GM18498 (cell line): ENCODE data around the gene AKAP13.
"Not testable (repeated sequence)": the region's sequence is repeated elsewhere in the genome, so short reads cannot be mapped to it uniquely, and the experiment has no call there.

Experiments
- ATAC-seq: cut with Tn5 transposase; IDR thresholded peaks from one replicate; pipeline ENCODE4 v1.9.1; 2021; ENCODE audit warnings: mild to moderate bottlenecking, moderate library complexity; ENCODE audit not compliant: unreplicated experiment

Gene AKAP13

GRCh38 chr15:85474700-85475316 is 94.4 kb downstream of the AKAP13 start:
- peak; percentile 56 for ATAC-seq

- peak; percentile 76 for ATAC-seq
Observed at GRCh38 chr15:85475317-85475701, 94.9 kb downstream of the AKAP13 start.

GRCh38 chr15:85475711-85476110 is 95.3 kb downstream of the AKAP13 start:
- ATAC-seq, result no peak

- no peak for ATAC-seq
Observed at GRCh38 chr15:85477061-85477460, 96.7 kb downstream of the AKAP13 start.

GRCh38 chr15:85477730-85478129 is 97.3 kb downstream of the AKAP13 start:
- ATAC-seq, result no peak

- no peak for ATAC-seq
Observed at GRCh38 chr15:85479071-85479647, 98.8 kb downstream of the AKAP13 start.

- ATAC-seq, result no peak
Observed at GRCh38 chr15:85480923-85481322, 100.5 kb downstream of the AKAP13 start.

- not testable (repeated sequence) for ATAC-seq
Observed at GRCh38 chr15:85481543-85481942, 101.1 kb downstream of the AKAP13 start.

- ATAC-seq, result peak; percentile 52
Observed at GRCh38 chr15:85482894-85483293, 102.5 kb downstream of the AKAP13 start.

GRCh38 chr15:85483955-85484354 is 103.6 kb downstream of the AKAP13 start:
- not testable (repeated sequence) for ATAC-seq

- not testable (repeated sequence) for ATAC-seq
Observed at GRCh38 chr15:85484923-85485322, 104.5 kb downstream of the AKAP13 start.

- no peak for ATAC-seq
Observed at GRCh38 chr15:85485956-85486567, 105.7 kb downstream of the AKAP13 start.

GRCh38 chr15:85487796-85488195 is 107.4 kb downstream of the AKAP13 start:
- ATAC-seq, result not testable (repeated sequence)

GRCh38 chr15:85488997-85489396 is 108.6 kb downstream of the AKAP13 start:
- no peak for ATAC-seq

- ATAC-seq, result no peak
Observed at GRCh38 chr15:85489773-85490493, 109.5 kb downstream of the AKAP13 start.

GRCh38 chr15:85490856-85491255 is 110.5 kb downstream of the AKAP13 start:
- ATAC-seq, result no peak

GRCh38 chr15:85491691-85492090 is 111.3 kb downstream of the AKAP13 start:
- no peak for ATAC-seq

GRCh38 chr15:85492406-85492805 is 112.0 kb downstream of the AKAP13 start:
- no peak for ATAC-seq

GRCh38 chr15:85493260-85493659 is 112.9 kb downstream of the AKAP13 start:
- no peak for ATAC-seq

GRCh38 chr15:85494048-85494777 is 113.8 kb downstream of the AKAP13 start:
- no peak for ATAC-seq

- ATAC-seq, result no peak
Observed at GRCh38 chr15:85495096-85495495, 114.7 kb downstream of the AKAP13 start.
